H1 (cell line): ENCODE measurements around the gene SSTR5. TPM values are rescaled to one million over a fixed set of nuclear protein-coding genes. Genes with fewer than 3 reads are reported as not detected.

Source experiments
- RFX5 ChIP-seq: IDR thresholded peaks from 2 replicates; pipeline ENCODE4 v1.6.1; 2011; ENCODE audit warnings: low read depth, low read length, improper control_type of control experiment, borderline replicate concordance
- polyA plus RNA-seq, 7 experiments: library from polyadenylated mRNA; depleted of rRNA in 3 of 7; stranded (reverse) in 5 of 7; unstranded in 2 of 7; fragments of >200 nt in 5 of 7; fragments of 200-250 nt in 2 of 7; gene quantifications; 1 replicate in 5 of 7; 2 replicates in 1 of 7; 4 replicates in 1 of 7; pipeline versions ENCODE4 v1.2.1 to v1.2.3, GENCODE V29; 2011 to 2013; ENCODE audit warnings: missing spikeins in 2 of 7, mixed read lengths in 2 of 7
- total RNA-seq: library from RNA; stranded (reverse); fragmentation: NEBNext Ultra II Directional; extraction: Animal tissue kit (Norgen Biotek cat#: 25700); gene quantifications from 2 replicates; pipeline ENCODE4 v1.2.1, GENCODE V29; 2021

SSTR5 gene
- total and polyA plus RNA-seq, 2 of the 8 experiments (the other 6 are each of a cell fraction or from before 2014, with no cell fraction given), result 0.56 to 0.60 TPM

DNA sequence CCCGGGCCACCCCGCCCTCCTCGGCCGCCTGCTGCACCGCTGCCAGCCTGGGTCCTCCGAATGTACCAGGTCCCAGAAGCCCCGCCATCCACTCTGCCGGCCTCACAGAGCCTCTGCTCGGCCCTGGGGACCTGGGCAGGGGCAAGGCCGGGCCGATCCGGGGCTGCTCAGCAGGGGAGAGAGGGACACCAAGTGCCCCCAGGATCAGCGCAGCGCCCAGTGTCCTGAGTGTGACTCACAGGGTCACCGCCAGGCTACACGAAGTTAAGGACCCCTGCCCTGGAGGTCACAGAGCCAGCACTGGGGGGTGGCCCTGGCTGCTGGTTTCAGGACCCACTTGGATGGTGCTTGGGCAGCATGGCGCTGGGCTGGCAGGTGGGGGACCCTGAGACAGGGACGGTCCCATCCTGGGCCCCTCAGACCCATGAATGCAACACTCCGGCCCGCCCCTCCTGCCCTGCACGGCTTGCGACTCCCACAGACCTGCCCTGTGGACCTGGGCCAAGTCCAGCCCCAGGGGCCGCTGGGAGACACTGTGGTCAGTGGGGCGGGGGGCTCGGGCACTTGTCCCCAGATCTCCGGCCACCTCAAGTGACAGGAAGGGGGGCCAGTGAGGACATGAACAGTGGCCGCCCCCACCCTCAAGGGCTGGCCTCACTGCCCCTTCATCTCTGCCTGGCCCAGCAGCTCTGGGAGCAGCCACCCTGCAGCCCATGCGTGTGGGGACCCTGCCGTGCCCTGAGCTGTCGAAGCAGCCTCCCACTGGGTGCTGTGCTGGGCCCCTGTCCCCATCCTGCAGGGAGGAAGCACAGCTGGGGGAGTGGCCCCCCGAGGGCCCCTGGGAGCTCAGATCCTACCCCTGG lies 23.2 kb upstream of the SSTR5 start (continued):
- no peak for TF ChIP-seq RFX5
